ENCODE results near the gene SRGAP1.

SRGAP1 gene

DNA sequence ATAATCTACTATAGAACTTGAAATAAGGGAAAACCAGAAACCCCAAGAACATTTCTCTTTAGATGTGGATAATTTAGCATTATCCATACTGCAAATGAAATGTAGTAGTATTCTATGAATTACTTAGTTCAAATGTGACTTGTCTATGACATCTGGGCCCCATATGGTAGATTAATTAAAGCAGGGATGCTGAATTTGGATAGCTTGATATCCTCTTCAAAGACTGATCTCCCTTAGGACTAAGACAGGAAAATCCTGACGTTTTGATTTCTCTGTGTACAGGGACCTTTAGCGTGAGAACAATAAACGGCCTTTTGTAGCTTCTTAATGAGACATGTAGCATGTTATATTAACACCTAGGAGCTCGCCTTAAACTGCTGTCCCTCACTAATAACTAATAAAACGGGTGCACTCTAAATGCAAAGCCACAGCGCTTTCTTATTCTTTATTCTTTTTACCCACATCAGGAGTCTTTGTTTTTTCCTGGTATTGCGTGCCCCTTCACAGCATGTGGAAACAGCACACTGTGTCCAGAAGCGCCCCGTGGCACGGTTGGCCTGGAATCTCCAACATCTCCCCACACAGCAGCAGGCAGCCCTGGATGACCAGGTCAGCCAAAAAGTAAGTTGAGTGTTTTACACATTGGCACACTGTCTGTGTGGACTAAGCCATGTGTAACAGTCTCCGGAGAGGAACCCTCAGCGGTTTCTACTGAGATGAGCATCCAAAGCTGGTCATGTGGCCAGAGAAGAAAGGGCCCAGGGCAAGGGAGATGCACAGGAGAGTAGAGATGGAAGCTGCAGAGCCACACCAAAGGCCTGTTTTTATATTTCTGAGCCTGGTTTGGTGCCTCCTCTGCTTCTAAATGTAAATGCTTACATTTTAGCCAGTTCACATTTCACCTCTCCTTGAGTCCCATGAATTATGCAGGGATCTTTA lies 93.1 kb downstream of the SRGAP1 start:
- DNase-seq (ENCODE audit: low spot score): no peak

DNA sequence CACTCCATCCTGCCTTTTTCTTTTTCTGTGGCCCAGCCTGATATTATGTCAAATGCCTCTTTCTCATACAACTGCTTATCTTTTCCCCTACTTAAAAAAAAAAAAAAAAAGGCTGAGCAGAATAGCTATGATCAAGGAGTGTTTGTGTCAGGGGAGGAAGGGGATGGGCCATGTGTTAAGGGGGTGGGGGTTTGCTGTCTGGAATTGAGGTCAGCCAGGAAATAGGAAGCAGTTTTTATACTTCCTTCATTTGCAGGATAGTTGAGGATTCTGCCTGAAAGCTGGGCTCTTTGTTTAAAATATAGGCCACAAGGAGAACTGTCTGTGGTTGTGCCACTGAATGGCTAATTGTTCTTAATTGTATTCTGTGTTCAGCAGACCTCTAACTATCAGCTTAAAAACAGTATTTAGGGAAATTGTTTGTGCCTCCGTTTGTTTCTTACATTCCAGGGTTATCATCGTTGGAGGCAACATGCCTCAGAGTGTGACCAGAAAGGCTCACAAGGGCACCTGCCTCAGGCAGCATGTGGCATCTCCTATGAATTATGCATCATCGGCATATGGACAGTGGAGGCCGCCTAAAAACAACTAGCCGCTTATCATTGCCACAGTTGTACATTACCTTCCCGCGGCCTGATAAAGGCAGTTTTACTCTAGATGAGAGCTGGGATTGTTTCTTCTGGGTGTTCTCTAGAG lies 96.0 kb downstream of the SRGAP1 start:
- no peak for DNase-seq (ENCODE audit: low spot score)

DNA sequence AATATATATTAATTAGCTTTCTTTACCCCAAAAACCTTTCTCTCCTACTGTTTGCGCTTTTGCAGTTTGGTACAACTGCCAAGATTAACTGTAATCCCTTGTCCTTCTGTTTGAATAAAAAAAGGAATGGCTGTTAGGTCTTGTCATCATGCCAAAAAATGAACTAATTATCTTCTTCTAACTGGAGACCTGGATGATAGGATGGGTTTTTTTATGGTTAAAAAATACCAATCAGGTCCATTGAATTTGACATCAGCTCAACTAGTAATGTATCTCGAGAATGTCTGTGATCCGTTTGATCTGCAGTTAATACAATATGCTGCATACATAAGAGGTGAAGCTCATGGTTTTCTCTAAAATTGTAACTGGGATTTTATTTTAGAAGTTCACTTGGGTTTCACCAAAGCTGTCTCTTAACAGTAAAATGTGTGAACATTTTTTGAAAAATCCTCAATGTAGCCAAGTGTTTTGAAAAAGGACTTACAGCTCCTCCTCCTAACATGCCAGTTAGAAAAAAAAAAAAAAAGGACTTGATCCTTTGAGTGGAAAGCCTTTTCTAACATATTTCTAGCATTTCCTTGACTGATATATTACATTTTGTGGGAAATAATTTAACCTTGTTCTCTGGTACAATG lies 96.8 kb downstream of the SRGAP1 start:
- DNase-seq (ENCODE audit: low spot score): no peak

- DNase-seq (ENCODE audit: low spot score): no peak
Observed at GRCh38 chr12:63941879-63942278, 97.4 kb downstream of the SRGAP1 start.

- DNase-seq (ENCODE audit: low spot score): no peak
Observed at GRCh38 chr12:63942464-63943241, 98.2 kb downstream of the SRGAP1 start.

GRCh38 chr12:63944034-63944579 lies 99.6 kb downstream of the SRGAP1 start:
- DNase-seq (ENCODE audit: low spot score): no peak

GRCh38 chr12:63944586-63945228 lies 100.2 kb downstream of the SRGAP1 start:
- no peak for DNase-seq (ENCODE audit: low spot score)

- no peak for DNase-seq (ENCODE audit: low spot score)
Observed at GRCh38 chr12:63945777-63946176, 101.3 kb downstream of the SRGAP1 start.

DNA sequence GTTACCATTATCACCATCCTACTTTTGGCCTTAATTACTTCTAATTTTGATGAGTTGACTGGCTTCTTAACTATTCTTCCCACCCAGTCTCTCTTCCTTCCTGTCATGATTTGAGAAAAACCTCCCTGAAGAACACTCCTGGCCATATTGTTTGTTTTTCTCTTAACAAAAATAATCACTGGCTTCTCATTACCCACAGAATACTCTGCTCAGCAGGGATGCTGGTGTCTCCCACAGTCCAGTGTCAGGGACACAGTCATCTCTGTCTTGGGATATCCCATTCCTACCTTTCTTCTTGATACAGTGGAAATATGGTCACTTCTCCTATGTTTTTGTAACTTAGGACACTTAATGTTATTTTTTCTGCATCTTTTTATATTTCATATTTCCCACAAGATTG lies 103.7 kb downstream of the SRGAP1 start:
- DNase-seq (ENCODE audit: low spot score): no peak

DNA sequence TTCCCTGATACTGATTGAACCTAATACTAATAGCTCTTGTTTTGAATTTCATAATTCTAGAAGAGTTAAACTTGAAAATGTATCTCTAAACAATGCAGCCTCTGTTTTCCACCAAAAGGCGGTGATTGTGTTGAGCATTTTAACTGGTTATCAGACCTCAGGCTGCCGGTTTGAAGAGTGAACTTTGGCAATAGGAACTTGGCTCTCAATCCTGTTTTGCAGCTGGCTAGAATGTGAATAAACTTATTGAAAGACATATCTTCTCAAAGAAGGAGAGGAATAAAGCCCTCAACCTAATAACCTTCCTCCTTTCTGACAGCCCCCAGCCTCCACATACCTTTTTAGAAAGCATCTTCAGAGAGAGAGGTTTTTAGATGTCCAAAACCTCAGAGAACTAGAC lies 105.4 kb downstream of the SRGAP1 start:
- DNase-seq (ENCODE audit: low spot score): no peak

DNA sequence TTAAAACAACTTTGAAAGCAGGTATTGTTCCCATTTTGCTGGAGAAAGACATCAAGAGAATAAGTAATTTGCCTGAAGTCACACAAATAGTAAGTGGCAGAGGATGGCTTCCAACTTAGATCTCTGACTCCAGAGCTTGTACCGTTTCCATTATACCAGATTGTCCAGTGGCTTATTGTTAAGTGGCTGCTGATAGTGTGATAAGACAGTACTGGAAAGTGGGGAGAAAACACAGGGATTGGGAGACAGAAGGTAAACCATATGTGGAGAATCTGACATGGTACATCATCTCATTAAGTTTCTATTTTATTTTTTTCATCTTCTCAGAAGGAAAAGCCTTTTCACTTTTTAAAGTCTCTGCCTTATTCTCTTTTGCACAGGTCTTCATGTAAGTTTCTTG lies 108.5 kb downstream of the SRGAP1 start:
- no peak for DNase-seq (ENCODE audit: low spot score)

DNA sequence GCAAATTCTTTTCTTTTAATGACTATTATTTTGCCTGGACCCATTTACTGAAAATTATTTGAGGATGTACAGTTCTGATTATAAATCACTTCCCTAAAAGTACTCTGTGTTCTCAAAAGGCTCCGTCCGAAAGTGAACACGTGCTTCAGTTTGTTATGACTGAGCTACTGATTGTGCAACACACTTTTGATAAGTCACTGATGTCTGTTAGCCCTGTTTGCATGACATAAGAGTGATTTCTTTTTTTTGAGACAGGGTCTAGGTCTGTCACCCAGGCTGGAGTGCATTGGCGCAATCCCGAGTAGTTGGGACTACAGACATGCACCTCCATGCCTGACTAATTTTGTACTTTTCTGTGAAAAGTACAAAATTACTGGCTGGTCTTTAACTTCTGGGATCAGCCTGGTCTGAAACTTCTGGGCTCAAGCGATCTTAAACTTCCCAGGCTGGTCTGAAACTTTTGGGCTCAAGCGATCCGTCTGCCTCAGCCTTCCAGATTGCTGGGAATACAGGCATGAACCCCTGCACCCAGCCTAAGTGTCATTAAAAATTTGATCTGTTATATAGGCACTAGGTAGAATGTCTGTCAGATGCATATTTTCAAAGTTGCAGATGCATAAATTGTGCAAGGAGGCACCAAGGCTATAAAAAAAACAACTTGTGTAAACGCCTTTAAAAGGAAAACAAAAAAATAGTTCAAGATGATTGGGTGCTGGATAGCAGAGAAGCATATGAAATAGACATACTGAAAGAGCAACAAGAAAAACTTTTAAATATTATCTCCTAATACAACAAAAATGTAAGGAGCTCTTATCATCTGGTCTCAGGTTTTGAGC lies 111.5 kb downstream of the SRGAP1 start:
- no peak for DNase-seq (ENCODE audit: low spot score)

DNA sequence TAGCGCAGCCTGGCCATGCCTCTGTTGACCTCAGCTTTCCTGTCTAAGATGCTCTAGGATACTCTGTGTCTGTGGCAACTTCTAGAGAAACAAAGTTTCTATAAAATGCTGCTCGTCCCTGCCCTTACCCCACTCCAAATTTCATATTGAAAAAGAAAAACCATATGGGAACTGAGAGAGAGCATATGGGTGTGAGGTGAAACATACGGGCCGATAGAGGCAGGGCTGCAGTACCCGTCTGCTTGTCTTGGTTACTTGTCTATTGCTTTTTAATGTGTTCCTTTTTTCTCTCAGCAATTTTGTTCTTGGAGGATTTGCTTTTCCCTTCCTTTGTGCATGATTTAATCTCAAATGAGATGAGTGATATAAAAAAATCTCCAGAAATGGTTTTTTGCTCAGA lies 113.0 kb downstream of the SRGAP1 start:
- no peak for DNase-seq (ENCODE audit: low spot score)

- DNase-seq (ENCODE audit: low spot score): no peak
Observed at GRCh38 chr12:63958876-63959580, 114.5 kb downstream of the SRGAP1 start.

GRCh38 chr12:63961048-63961447 lies 116.5 kb downstream of the SRGAP1 start:
- no peak for DNase-seq (ENCODE audit: low spot score)

DNA sequence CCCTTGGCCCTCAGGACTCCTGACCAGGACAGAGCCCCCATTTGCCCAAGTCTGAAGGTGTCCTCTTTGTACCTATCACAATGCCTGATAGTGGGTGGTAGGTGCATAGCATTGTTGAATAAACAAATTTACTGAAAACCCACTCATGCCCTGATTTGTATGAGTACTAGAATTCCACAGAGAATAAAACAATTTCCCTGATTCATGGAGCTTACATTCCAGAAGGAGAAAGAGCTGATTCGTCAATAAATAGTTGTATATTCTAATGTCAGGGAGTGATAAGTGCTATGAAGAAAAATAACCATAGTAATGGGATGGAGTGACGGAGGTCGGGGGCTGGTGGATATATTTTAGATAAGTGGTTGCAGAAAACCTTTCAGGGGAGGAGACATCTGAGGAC lies 117.0 kb downstream of the SRGAP1 start:
- DNase-seq (ENCODE audit: low spot score): no peak

GRCh38 chr12:63963868-63964267 lies 119.4 kb downstream of the SRGAP1 start:
- DNase-seq (ENCODE audit: low spot score): no peak

DNA sequence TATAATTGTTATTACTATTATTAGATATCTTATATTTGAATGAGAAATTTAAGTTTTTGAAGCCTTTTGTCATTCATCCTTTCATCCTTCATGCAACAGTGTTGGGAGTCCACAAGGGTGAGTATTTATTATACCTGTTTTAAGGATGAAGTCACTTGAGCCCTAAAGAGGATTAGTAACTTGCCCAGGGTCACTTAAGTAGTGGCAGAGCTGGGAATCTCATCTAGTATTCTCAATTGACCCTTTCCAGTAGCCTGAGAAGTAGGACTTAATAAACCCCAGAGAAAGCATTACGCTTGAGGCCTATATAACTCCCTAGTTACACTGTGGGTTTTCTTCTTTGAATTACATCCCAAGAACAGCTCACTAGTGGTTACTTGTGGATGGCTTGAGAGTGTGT lies 119.8 kb downstream of the SRGAP1 start:
- no peak for DNase-seq (ENCODE audit: low spot score)

GRCh38 chr12:63965936-63966605 lies 121.6 kb downstream of the SRGAP1 start:
- DNase-seq (ENCODE audit: low spot score): no peak

All from activated CD4-positive, alpha-beta T cell treated with anti-CD3 and anti-CD28 coated beads, Interleukin-2, Interleukin-4, amounts not matched to agents 100 ng/mL and 50 ng/mL, durations not matched to agents 16 hours and 8 hours (primary cell).